ENCODE data around the gene ITGA3. TPM values are rescaled to one million over a fixed set of nuclear protein-coding genes. Genes with fewer than 3 reads are reported as not detected.
A peak's percentile ranks its signal among the peaks of the same experiment; 100 is the strongest.

Gene ITGA3
- total and polyA plus RNA-seq, 4 donors, result 0.79 to 4.4 (median 1.4) TPM

DNA sequence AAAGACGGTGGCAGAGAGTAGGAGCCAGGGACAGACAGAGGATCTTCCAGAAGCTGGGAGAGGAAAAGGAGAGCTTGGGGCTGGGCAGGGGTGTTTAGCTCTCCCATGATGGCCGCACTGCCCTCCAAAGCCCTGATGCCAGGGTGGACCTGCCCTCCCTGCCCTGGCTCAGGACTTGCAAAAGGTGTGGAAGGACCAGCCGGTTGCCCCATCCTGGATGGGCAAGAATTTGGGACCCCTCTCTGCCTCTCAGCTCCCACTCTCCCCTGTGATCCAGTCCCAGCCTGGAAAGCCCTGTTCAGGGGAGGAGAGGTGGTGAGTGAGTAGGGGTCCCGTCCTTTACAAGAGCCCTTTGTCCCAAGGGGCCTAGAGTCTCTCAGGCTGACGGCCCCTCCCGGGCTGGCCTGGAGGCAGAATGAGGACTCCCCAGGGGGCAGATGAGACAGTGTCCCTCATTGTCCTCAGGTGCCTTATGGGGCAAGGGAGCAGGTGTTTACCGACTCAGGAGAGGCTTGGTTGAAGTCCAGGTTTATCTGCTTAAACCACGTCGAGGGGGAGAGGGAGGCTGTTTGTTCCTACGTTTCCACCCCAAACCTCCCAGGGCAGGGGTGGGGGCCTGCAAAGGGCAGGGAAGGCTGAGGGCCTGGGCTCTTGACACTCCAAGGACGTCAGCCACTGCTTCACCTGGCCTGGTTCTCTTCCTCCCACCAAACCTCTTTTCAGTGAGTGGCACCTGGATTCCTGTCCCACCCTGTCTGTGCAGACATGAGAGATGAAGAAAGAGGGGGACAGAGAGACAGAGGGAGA lies 19.3 kb upstream of the ITGA3 start:
- Histone ChIP-seq H3K27ac (ENCODE audit: low read depth in 1 of 2, low read length in 2 of 2) (no peak overlapping the region), H3K9me3 (ENCODE audit: control insufficient read depth in 4 of 4, low read length in 3 of 4) (no peaks in the 10 kb centered on the region), H3K36me3 (ENCODE audit: control insufficient read depth in 4 of 4, insufficient read depth in 3 of 4, low read depth in 1 of 4, low read length in 3 of 4) (no peaks in the 10 kb centered on the region), H3K4me3 (ENCODE audit: low read depth in 1 of 3, low read length in 3 of 3) (no peak overlapping the region), H3K27me3 (ENCODE audit: control insufficient read depth in 4 of 4, insufficient read depth in 4 of 4, low read length in 3 of 4) (peaks cover 0 to 3% (median 0%) of the 10 kb centered on the region in 4 donors), H3K4me1 (ENCODE audit: control insufficient read depth in 4 of 4, insufficient read depth in 4 of 4, low read length in 3 of 4) (no peaks in the 10 kb centered on the region), H3K9ac (ENCODE audit: low read depth in 1 of 2, low read length in 2 of 2) (no peak overlapping the region)
- 50% methylated on average over 11 of the region's 11 CpGs for WGBS
- DNase-seq (ENCODE audit: low spot score), result no peak
- no peak for TF ChIP-seq FOXA1 (IDR thresholded peaks at IDR 0.05)
- TF ChIP-seq HNF4G (IDR thresholded peaks at IDR 0.05), result no peak
- TF ChIP-seq YY1 (IDR thresholded peaks at IDR 0.05), result no peak
- TF ChIP-seq, protein P1, sequence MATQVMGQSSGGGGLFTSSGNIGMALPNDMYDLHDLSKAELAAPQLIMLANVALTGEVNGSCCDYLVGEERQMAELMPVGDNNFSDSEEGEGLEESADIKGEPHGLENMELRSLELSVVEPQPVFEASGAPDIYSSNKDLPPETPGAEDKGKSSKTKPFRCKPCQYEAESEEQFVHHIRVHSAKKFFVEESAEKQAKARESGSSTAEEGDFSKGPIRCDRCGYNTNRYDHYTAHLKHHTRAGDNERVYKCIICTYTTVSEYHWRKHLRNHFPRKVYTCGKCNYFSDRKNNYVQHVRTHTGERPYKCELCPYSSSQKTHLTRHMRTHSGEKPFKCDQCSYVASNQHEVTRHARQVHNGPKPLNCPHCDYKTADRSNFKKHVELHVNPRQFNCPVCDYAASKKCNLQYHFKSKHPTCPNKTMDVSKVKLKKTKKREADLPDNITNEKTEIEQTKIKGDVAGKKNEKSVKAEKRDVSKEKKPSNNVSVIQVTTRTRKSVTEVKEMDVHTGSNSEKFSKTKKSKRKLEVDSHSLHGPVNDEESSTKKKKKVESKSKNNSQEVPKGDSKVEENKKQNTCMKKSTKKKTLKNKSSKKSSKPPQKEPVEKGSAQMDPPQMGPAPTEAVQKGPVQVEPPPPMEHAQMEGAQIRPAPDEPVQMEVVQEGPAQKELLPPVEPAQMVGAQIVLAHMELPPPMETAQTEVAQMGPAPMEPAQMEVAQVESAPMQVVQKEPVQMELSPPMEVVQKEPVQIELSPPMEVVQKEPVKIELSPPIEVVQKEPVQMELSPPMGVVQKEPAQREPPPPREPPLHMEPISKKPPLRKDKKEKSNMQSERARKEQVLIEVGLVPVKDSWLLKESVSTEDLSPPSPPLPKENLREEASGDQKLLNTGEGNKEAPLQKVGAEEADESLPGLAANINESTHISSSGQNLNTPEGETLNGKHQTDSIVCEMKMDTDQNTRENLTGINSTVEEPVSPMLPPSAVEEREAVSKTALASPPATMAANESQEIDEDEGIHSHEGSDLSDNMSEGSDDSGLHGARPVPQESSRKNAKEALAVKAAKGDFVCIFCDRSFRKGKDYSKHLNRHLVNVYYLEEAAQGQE (IDR thresholded peaks at IDR 0.05), result no peak
- TF ChIP-seq FOXA2 (IDR thresholded peaks at IDR 0.05), result no peak
- TF ChIP-seq, protein P2, sequence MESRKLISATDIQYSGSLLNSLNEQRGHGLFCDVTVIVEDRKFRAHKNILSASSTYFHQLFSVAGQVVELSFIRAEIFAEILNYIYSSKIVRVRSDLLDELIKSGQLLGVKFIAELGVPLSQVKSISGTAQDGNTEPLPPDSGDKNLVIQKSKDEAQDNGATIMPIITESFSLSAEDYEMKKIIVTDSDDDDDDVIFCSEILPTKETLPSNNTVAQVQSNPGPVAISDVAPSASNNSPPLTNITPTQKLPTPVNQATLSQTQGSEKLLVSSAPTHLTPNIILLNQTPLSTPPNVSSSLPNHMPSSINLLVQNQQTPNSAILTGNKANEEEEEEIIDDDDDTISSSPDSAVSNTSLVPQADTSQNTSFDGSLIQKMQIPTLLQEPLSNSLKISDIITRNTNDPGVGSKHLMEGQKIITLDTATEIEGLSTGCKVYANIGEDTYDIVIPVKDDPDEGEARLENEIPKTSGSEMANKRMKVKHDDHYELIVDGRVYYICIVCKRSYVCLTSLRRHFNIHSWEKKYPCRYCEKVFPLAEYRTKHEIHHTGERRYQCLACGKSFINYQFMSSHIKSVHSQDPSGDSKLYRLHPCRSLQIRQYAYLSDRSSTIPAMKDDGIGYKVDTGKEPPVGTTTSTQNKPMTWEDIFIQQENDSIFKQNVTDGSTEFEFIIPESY (IDR thresholded peaks at IDR 0.05), result no peak
- TF ChIP-seq, protein P3, sequence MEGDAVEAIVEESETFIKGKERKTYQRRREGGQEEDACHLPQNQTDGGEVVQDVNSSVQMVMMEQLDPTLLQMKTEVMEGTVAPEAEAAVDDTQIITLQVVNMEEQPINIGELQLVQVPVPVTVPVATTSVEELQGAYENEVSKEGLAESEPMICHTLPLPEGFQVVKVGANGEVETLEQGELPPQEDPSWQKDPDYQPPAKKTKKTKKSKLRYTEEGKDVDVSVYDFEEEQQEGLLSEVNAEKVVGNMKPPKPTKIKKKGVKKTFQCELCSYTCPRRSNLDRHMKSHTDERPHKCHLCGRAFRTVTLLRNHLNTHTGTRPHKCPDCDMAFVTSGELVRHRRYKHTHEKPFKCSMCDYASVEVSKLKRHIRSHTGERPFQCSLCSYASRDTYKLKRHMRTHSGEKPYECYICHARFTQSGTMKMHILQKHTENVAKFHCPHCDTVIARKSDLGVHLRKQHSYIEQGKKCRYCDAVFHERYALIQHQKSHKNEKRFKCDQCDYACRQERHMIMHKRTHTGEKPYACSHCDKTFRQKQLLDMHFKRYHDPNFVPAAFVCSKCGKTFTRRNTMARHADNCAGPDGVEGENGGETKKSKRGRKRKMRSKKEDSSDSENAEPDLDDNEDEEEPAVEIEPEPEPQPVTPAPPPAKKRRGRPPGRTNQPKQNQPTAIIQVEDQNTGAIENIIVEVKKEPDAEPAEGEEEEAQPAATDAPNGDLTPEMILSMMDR (IDR thresholded peaks at IDR 0.05; ENCODE audit: low read depth, low read length, missing input control), result no peak
- TF ChIP-seq GABPA (IDR thresholded peaks at IDR 0.05 in 1 of 2, conservative IDR thresholded peaks at IDR 0.05 in 1 of 2), result no peak
- no peak for TF ChIP-seq JUND (IDR thresholded peaks at IDR 0.05)

DNA sequence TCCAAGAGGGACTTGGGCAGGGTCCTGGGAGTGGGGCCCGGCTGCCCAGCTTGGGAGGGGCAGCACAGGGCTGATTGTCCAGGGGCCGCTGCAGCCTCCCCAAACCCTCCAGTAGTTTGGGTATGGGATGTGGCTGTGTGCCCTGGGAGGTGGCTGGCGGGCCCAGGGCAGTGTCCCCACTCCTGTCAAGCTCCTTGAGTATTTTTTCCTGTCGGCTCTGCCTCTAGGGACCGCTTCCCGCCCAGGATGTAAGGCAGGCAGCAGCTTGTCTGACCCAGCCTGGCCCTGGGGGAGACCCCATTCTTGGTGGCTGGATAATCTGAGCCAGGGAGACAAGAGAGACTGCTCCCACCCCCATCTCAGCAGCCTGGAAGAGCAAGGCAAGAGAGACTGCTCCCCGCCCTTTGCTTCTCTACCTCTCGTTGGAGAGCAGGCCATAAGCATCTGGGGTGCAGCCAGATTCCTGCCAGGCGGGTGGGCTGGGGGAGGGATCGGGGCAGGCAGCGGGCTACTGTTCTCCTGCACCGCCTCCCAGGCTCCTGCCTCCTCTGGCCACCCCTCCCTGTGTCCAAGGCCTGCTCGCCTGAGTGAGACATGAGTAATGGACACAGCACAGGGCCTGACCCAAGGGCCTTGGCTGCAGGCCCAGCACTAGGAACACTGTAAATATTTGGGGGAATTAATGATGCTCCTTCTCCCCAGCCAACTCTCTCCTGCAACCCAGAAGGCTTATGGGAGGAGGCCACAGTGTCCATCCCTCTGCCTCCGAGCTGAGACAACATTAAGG lies 18.4 kb upstream of the ITGA3 start:
- Histone ChIP-seq H3K9ac (ENCODE audit: low read depth in 1 of 2, low read length in 2 of 2) (no peak overlapping the region), H3K27ac (ENCODE audit: low read depth in 1 of 2, low read length in 2 of 2) (peak overlapping the region in 1 of 2 donors; percentile 3), H3K36me3 (ENCODE audit: control insufficient read depth in 4 of 4, insufficient read depth in 3 of 4, low read depth in 1 of 4, low read length in 3 of 4) (no peaks in the 10 kb centered on the region), H3K4me1 (ENCODE audit: control insufficient read depth in 4 of 4, insufficient read depth in 4 of 4, low read length in 3 of 4) (no peaks in the 10 kb centered on the region), H3K9me3 (ENCODE audit: control insufficient read depth in 4 of 4, low read length in 3 of 4) (no peaks in the 10 kb centered on the region), H3K4me3 (ENCODE audit: low read depth in 1 of 3, low read length in 3 of 3) (no peak overlapping the region), H3K27me3 (ENCODE audit: control insufficient read depth in 4 of 4, insufficient read depth in 4 of 4, low read length in 3 of 4) (peaks cover 0 to 3% (median 0%) of the 10 kb centered on the region in 4 donors)
- 74% methylated on average over 14 of the region's 14 CpGs for WGBS
- TF ChIP-seq, protein P1 (IDR thresholded peaks at IDR 0.05), result no peak
- no peak for TF ChIP-seq HNF4G (IDR thresholded peaks at IDR 0.05)
- TF ChIP-seq NR2F2 (IDR thresholded peaks at IDR 0.05), result peak; percentile 73
- no peak for DNase-seq (ENCODE audit: low spot score)
